Mesothelial cell of epicardium (in vitro differentiated cells): Measurements from ENCODE around the gene GJA3. TPM values are rescaled to one million over a fixed set of nuclear protein-coding genes. Genes with fewer than 3 reads are reported as not detected.

ENCODE experiments used
- DNase-seq, 2 experiments: peaks; one replicate each; pipeline ENCODE4 v3.0.0; 2021; ENCODE audit warnings: low spot score in 2 of 2; ENCODE audit not compliant: unreplicated experiment in 2 of 2
- H3K27ac Mint-ChIP-seq: 2 replicates; pipeline ENCODE4 v1.8.0; 2021; ENCODE audit warnings: mixed read lengths
- H3K27me3 Mint-ChIP-seq: 2 replicates; pipeline ENCODE4 v1.8.0; 2021; ENCODE audit warnings: low read depth, mixed read lengths
- H3K36me3 Mint-ChIP-seq: 2 replicates; pipeline ENCODE4 v1.8.0; 2021; ENCODE audit warnings: mixed read lengths
- H3K4me1 Mint-ChIP-seq: 2 replicates; pipeline ENCODE4 v1.8.0; 2021; ENCODE audit warnings: mixed read lengths
- H3K4me3 Mint-ChIP-seq: 2 replicates; pipeline ENCODE4 v1.8.0; 2021; ENCODE audit warnings: mild to moderate bottlenecking, moderate library complexity, mixed read lengths
- H3K9me3 Mint-ChIP-seq: 2 replicates; pipeline ENCODE4 v1.8.0; 2021; ENCODE audit warnings: mixed read lengths
- CTCF ChIP-seq: fragments of 200-600 bp; sonication (generic); IDR thresholded peaks from one replicate; pipeline ENCODE4 v1.5.0; 2021; ENCODE audit warnings: antibody characterized with exemption; ENCODE audit not compliant: unreplicated experiment
- total RNA-seq: library from RNA; stranded (reverse); gene quantifications from 3 replicates; pipeline ENCODE4 v1.2.1, GENCODE V29; 2021

GJA3 gene
- 4.4 to 5.3 TPM (median 5.2 TPM) in 3 replicates for total RNA-seq

GRCh38 chr13:20160306-20161274 lies at the start of gene GJA3:
TSS of gene GJA3 (minus strand) at chr13:20161052. CDS start at chr13:20143288, 17,764 bp downstream.
- Mint-ChIP-seq H3K4me3 (peak within 1 kb of the TSS; percentile 76), H3K36me3 (no peaks in the 10 kb centered on the region), H3K27me3 (peaks cover 57% of the 10 kb centered on the region), H3K4me1 (peaks cover 22% of the 10 kb centered on the region), H3K9me3 (no peaks in the 10 kb centered on the region), H3K27ac (peak within 1 kb of the TSS; percentile 78)
- TF ChIP-seq CTCF, result no peak
- DNase-seq, result peak; percentile 64 to 81

GRCh38 chr13:20209948-20210347 lies 49.1 kb upstream of the GJA3 start:
- no peak for TF ChIP-seq CTCF
- no peak for DNase-seq
- Mint-ChIP-seq H3K27me3 (peaks cover 3% of the 10 kb centered on the region), H3K27ac (peak overlapping the region; percentile 26), H3K4me1 (peaks cover 18% of the 10 kb centered on the region), H3K36me3 (peaks cover 7% of the 10 kb centered on the region), H3K4me3 (no peak overlapping the region), H3K9me3 (peaks cover 25% of the 10 kb centered on the region)

GRCh38 chr13:20206698-20207235 lies 45.9 kb upstream of the GJA3 start:
- Mint-ChIP-seq H3K4me1 (peaks cover 18% of the 10 kb centered on the region), H3K9me3 (peaks cover 2% of the 10 kb centered on the region), H3K27me3 (no peaks in the 10 kb centered on the region), H3K4me3 (no peak overlapping the region), H3K27ac (no peak overlapping the region), H3K36me3 (peaks cover 2% of the 10 kb centered on the region)
- no peak for DNase-seq
- TF ChIP-seq CTCF, result no peak

- no peak for TF ChIP-seq CTCF
- H3K4me1 Mint-ChIP-seq, result peaks cover 18% of the 10 kb centered on the region
- no peak overlapping the region for H3K27ac Mint-ChIP-seq
- no peak for DNase-seq
- peaks cover 2% of the 10 kb centered on the region for H3K36me3 Mint-ChIP-seq
- no peak overlapping the region for H3K4me3 Mint-ChIP-seq
- no peaks in the 10 kb centered on the region for H3K27me3 Mint-ChIP-seq
- H3K9me3 Mint-ChIP-seq, result peaks cover 4% of the 10 kb centered on the region
Measured at GRCh38 chr13:20206065-20206697, 45.3 kb upstream of the GJA3 start.

- peaks cover 27% of the 10 kb centered on the region for H3K4me1 Mint-ChIP-seq
- no peak for TF ChIP-seq CTCF
- peaks cover 22% of the 10 kb centered on the region for H3K27me3 Mint-ChIP-seq
- H3K9me3 Mint-ChIP-seq, result peaks cover 16% of the 10 kb centered on the region
- peaks cover 7% of the 10 kb centered on the region for H3K36me3 Mint-ChIP-seq
- DNase-seq, result no peak
- no peak overlapping the region for H3K4me3 Mint-ChIP-seq
- no peak overlapping the region for H3K27ac Mint-ChIP-seq
Measured at GRCh38 chr13:20198781-20199180, 37.9 kb upstream of the GJA3 start.
